ENCODE results near the gene ENPP1.
"Not testable (repeated sequence)": the region's sequence is repeated elsewhere in the genome, so short reads cannot be mapped to it uniquely, and the experiment has no call there.

The ENPP1 gene

DNA sequence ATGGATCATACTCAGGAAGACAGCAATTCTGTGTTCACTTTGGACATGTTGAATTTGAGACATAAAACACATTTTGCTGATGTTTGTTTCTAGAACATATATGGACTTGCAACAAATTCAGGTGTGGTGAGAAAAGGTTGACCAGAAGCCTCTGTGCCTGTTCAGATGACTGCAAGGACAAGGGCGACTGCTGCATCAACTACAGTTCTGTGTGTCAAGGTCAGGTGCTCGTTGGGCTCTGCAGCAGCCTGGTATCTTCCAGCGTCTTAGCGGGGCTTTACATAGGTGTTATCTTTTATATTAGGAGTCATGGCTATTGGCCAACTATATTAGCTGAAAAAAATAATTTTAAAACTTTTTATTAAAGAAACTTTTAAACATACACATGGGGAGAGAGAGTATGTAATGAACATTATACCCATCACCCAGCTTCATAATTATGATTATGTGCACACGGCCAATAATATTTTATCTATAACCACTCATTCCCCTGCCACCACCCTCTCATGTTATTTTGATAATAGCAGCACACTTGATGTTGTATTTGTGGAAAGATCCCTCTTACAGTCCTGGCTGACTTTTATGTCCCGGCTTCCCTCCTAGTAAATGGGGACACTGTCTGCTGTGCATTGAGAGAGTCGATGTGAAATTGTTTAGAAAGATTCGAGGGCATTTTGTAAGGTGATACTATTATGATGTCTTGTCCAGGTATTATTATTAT is 43.4 kb downstream of the ENPP1 start:
- Histone ChIP-seq H3K4me1 (ENCODE audit: control insufficient read depth, low read depth, low read length) (no peaks in the 10 kb centered on the region), H2BK5ac (ENCODE audit: low read length) (no peak overlapping the region), H2AK5ac (ENCODE audit: low read length) (no peak overlapping the region), H4K8ac (ENCODE audit: low read depth, low read length) (no peak overlapping the region), H4K5ac (ENCODE audit: low read length) (no peak overlapping the region), H3K79me1 (ENCODE audit: low read length) (no peaks in the 10 kb centered on the region), H3K23ac (ENCODE audit: low read length) (no peak overlapping the region), H3K56ac (ENCODE audit: low read length) (no peak overlapping the region), H3K79me2 (ENCODE audit: control insufficient read depth, insufficient read depth, low read length) (no peaks in the 10 kb centered on the region), H3K4me2 (ENCODE audit: low read length) (no peak overlapping the region), H2BK120ac (ENCODE audit: low read depth, low read length) (no peak overlapping the region), H3K18ac (ENCODE audit: low read length) (no peak overlapping the region), H3K27ac (ENCODE audit: low read depth, low read length) (no peak overlapping the region), H3K4ac (ENCODE audit: low read depth, low read length) (no peak overlapping the region), H3K4me3 (ENCODE audit: low read length) (no peak overlapping the region), H3K9ac (ENCODE audit: low read length) (no peak overlapping the region), H2BK15ac (replicated peaks; ENCODE audit: low read depth) (no peak overlapping the region), H3K36me3 (ENCODE audit: control insufficient read depth, insufficient read depth, low read length) (no peaks in the 10 kb centered on the region), H3K27me3 (ENCODE audit: insufficient read depth, low read length, poor library complexity) (no peaks in the 10 kb centered on the region)
- no peak for DNase-seq
- no CpG with 5 or more reads among the region's 8 CpGs for WGBS (ENCODE audit: extremely low coverage, insufficient coverage, low lambda C conversion rate)

DNA sequence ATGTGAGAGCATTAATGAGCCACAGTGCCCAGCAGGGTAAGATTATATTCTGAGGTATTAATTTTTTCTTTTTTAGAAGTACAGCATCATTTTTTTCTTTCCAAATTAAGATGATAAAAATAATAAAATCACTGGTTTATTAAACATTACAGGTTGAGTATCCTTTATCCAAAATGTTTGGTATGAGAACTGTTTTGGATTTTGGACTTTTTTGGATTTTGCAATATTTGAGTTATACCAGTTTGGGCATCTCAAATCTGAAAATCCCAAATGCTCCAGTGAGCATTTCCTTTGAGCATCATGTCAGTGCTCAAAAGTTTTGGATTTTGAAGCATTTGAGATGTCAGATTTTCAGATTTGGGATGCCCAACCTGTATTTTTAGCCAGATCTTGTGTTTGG is 44.4 kb downstream of the ENPP1 start:
- Histone ChIP-seq H2BK5ac (ENCODE audit: low read length) (no peak overlapping the region), H4K8ac (ENCODE audit: low read depth, low read length) (no peak overlapping the region), H3K4me3 (ENCODE audit: low read length) (no peak overlapping the region), H3K27ac (ENCODE audit: low read depth, low read length) (no peak overlapping the region), H2BK120ac (ENCODE audit: low read depth, low read length) (no peak overlapping the region), H3K4me1 (ENCODE audit: control insufficient read depth, low read depth, low read length) (no peaks in the 10 kb centered on the region), H3K9ac (ENCODE audit: low read length) (no peak overlapping the region), H3K4ac (ENCODE audit: low read depth, low read length) (no peak overlapping the region), H3K23ac (ENCODE audit: low read length) (no peak overlapping the region), H3K36me3 (ENCODE audit: control insufficient read depth, insufficient read depth, low read length) (no peaks in the 10 kb centered on the region), H2AK5ac (ENCODE audit: low read length) (no peak overlapping the region), H4K5ac (ENCODE audit: low read length) (no peak overlapping the region), H3K79me1 (ENCODE audit: low read length) (no peaks in the 10 kb centered on the region), H3K4me2 (ENCODE audit: low read length) (no peak overlapping the region), H3K18ac (ENCODE audit: low read length) (no peak overlapping the region), H3K27me3 (ENCODE audit: insufficient read depth, low read length, poor library complexity) (no peaks in the 10 kb centered on the region), H3K56ac (ENCODE audit: low read length) (no peak overlapping the region), H2BK15ac (replicated peaks; ENCODE audit: low read depth) (no peak overlapping the region), H3K79me2 (ENCODE audit: control insufficient read depth, insufficient read depth, low read length) (no peaks in the 10 kb centered on the region)
- DNase-seq = no peak

DNA sequence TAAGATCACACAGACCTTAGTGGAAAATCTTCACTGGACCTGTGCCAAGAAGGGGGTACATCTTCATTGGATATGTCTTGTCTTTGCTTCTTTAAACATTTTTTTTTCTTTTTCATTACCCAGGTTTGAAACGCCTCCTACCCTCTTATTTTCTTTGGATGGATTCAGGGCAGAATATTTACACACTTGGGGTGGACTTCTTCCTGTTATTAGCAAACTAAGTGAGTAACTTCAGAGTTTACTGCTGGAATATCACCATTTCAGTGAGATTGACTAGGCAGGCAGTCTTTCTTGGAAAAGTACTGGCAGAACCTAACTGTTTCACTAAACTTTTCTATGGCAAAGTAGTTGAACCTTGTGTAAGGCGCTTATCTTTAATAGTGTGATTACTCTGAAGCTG is 47.0 kb downstream of the ENPP1 start:
- H3K27ac ChIP-seq (ENCODE audit: low read depth, low read length) = no peak overlapping the region
- no peak overlapping the region for H2BK5ac ChIP-seq (ENCODE audit: low read length)

DNA sequence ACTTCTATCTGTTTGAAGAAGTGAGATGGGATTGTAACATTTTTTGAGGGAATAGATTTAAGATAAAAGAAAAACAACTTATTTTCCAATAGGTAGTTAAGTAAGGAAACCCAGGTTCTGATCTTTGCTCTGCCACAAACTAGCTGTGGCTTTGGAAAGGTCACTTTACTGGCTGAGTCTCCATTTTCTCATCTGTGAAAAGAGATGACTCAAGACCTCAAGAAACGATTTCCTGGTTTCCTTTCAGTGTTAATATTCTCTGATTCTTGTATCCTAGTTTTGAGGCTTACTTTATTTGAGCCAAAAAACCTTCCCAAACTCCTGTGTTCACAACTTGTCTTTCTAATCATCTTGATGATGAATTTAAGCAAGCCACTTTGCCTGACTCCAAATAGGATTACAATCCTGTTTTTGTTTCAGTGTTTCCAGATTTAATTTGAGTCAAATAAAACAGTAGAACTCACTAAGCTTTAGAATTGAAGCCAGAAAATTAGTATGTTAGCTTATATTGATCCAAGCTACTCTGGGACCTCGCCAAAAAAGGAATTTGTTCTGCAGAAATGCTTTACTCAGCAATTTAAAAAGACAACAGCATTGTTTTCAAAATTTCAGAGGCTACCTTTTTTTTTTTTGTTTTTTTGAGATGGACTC is 51.1 kb downstream of the ENPP1 start:
- H3K4me1 ChIP-seq (ENCODE audit: control insufficient read depth, low read depth, low read length) = peaks cover 4% of the 10 kb centered on the region
- peak overlapping the region; percentile 2 for H3K56ac ChIP-seq (ENCODE audit: low read length)
- peak overlapping the region; percentile 7 for H2BK15ac ChIP-seq (replicated peaks; ENCODE audit: low read depth)
- H2AK5ac ChIP-seq (ENCODE audit: low read length) = no peak overlapping the region
- H3K4ac ChIP-seq (ENCODE audit: low read depth, low read length) = peak overlapping the region; percentile 70
- no peaks in the 10 kb centered on the region for H3K79me1 ChIP-seq (ENCODE audit: low read length)
- peak overlapping the region; percentile 68 for H3K18ac ChIP-seq (ENCODE audit: low read length)
- no peaks in the 10 kb centered on the region for H3K36me3 ChIP-seq (ENCODE audit: control insufficient read depth, insufficient read depth, low read length)
- H4K8ac ChIP-seq (ENCODE audit: low read depth, low read length) = no peak overlapping the region
- H2BK120ac ChIP-seq (ENCODE audit: low read depth, low read length) = peak overlapping the region; percentile 61
- H3K4me3 ChIP-seq (ENCODE audit: low read length) = no peak overlapping the region
- H3K23ac ChIP-seq (ENCODE audit: low read length) = no peak overlapping the region
- no peak overlapping the region for H3K4me2 ChIP-seq (ENCODE audit: low read length)
- DNase-seq = peak; percentile 20
- H3K9ac ChIP-seq (ENCODE audit: low read length) = no peak overlapping the region
- no peak overlapping the region for H4K5ac ChIP-seq (ENCODE audit: low read length)
- no peaks in the 10 kb centered on the region for H3K79me2 ChIP-seq (ENCODE audit: control insufficient read depth, insufficient read depth, low read length)
- WGBS (ENCODE audit: extremely low coverage, insufficient coverage, low lambda C conversion rate) = no CpG with 5 or more reads among the region's 2 CpGs
- H3K27me3 ChIP-seq (ENCODE audit: insufficient read depth, low read length, poor library complexity) = no peaks in the 10 kb centered on the region
- peak overlapping the region; percentile 25 for H3K27ac ChIP-seq (ENCODE audit: low read depth, low read length)
- H2BK5ac ChIP-seq (ENCODE audit: low read length) = peak overlapping the region; percentile 46

More for the DNA sequence above, 47.0 kb downstream of the ENPP1 start:
- H3K18ac ChIP-seq (ENCODE audit: low read length) = no peak overlapping the region
- H3K9ac ChIP-seq (ENCODE audit: low read length) = no peak overlapping the region
- WGBS (ENCODE audit: extremely low coverage, insufficient coverage, low lambda C conversion rate) = no CpG with 5 or more reads among the region's 2 CpGs
- no peak overlapping the region for H2AK5ac ChIP-seq (ENCODE audit: low read length)
- H3K4me1 ChIP-seq (ENCODE audit: control insufficient read depth, low read depth, low read length) = no peaks in the 10 kb centered on the region
- no peak overlapping the region for H3K4ac ChIP-seq (ENCODE audit: low read depth, low read length)
- H3K4me3 ChIP-seq (ENCODE audit: low read length) = no peak overlapping the region
- H3K79me2 ChIP-seq (ENCODE audit: control insufficient read depth, insufficient read depth, low read length) = no peaks in the 10 kb centered on the region
- no peak overlapping the region for H4K5ac ChIP-seq (ENCODE audit: low read length)
- H3K4me2 ChIP-seq (ENCODE audit: low read length) = no peak overlapping the region
- no peaks in the 10 kb centered on the region for H3K79me1 ChIP-seq (ENCODE audit: low read length)
- no peak overlapping the region for H4K8ac ChIP-seq (ENCODE audit: low read depth, low read length)
- H2BK120ac ChIP-seq (ENCODE audit: low read depth, low read length) = no peak overlapping the region
- H3K27me3 ChIP-seq (ENCODE audit: insufficient read depth, low read length, poor library complexity) = no peaks in the 10 kb centered on the region
- H2BK15ac ChIP-seq (replicated peaks; ENCODE audit: low read depth) = no peak overlapping the region
- DNase-seq = no peak
- no peaks in the 10 kb centered on the region for H3K36me3 ChIP-seq (ENCODE audit: control insufficient read depth, insufficient read depth, low read length)
- no peak overlapping the region for H3K56ac ChIP-seq (ENCODE audit: low read length)
- no peak overlapping the region for H3K23ac ChIP-seq (ENCODE audit: low read length)

DNA sequence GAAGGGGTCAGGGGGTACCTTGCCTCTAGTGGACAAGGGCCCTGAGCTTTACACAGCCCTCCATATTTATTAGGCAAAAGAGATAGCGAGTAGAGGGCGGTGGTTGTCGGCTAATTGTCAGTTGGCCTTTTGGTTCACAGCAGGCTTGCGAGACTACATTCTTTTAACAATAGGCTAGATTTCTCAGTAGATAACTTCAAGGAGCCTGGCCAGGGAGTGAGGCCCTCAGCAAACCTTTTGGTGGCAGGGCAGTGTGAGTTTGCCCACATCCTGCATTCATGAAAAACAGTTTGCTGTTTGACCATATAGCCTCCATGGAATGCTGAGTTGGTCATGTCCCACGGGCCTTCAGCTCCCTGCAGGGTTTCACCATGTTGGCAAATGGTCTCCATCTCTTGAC is 51.8 kb downstream of the ENPP1 start:
- WGBS (ENCODE audit: extremely low coverage, insufficient coverage, low lambda C conversion rate) = no CpG with 5 or more reads among the region's 5 CpGs
- not testable (repeated sequence) for H3K4me1 ChIP-seq (ENCODE audit: control insufficient read depth, low read depth, low read length); H4K5ac ChIP-seq (ENCODE audit: low read length); H2BK120ac ChIP-seq (ENCODE audit: low read depth, low read length); H3K79me2 ChIP-seq (ENCODE audit: control insufficient read depth, insufficient read depth, low read length); H3K4me3 ChIP-seq (ENCODE audit: low read length); H4K8ac ChIP-seq (ENCODE audit: low read depth, low read length); H2AK5ac ChIP-seq (ENCODE audit: low read length); H3K23ac ChIP-seq (ENCODE audit: low read length); H3K27me3 ChIP-seq (ENCODE audit: insufficient read depth, low read length, poor library complexity); H2BK15ac ChIP-seq (replicated peaks; ENCODE audit: low read depth); H3K18ac ChIP-seq (ENCODE audit: low read length); H3K79me1 ChIP-seq (ENCODE audit: low read length); H3K9ac ChIP-seq (ENCODE audit: low read length); H3K36me3 ChIP-seq (ENCODE audit: control insufficient read depth, insufficient read depth, low read length); H2BK5ac ChIP-seq (ENCODE audit: low read length); H3K4me2 ChIP-seq (ENCODE audit: low read length)
- H3K4ac ChIP-seq (ENCODE audit: low read depth, low read length) = peak overlapping the region; percentile 59
- peak overlapping the region; percentile 29 for H3K27ac ChIP-seq (ENCODE audit: low read depth, low read length)
- H3K56ac ChIP-seq (ENCODE audit: low read length) = peak overlapping the region; percentile 37
- DNase-seq = peak; percentile 96

Measured in mesendoderm (in vitro differentiated cells).